ENCODE data around the gene KIF22.

Gene KIF22

DNA sequence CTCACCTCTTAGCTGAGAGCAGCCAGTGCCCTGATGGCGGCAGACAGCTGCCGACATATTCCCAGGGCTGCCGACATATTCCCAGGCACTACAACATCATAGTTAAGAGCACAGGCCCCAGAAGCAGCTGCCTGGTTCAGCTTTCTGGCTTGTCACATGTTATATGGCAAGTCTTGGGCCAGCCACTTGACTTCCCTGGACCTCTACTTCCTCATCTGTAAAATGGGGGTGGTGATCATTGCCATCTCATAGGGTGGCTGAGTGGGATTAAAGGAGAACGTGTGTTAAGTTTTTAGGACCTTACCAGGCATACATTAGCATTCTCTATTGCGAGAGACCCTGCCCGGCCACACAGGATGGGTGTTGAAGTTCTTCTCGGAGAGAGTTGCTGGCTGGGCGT, 53.4 kb downstream of the KIF22 start:
- no peak for DNase-seq

DNA sequence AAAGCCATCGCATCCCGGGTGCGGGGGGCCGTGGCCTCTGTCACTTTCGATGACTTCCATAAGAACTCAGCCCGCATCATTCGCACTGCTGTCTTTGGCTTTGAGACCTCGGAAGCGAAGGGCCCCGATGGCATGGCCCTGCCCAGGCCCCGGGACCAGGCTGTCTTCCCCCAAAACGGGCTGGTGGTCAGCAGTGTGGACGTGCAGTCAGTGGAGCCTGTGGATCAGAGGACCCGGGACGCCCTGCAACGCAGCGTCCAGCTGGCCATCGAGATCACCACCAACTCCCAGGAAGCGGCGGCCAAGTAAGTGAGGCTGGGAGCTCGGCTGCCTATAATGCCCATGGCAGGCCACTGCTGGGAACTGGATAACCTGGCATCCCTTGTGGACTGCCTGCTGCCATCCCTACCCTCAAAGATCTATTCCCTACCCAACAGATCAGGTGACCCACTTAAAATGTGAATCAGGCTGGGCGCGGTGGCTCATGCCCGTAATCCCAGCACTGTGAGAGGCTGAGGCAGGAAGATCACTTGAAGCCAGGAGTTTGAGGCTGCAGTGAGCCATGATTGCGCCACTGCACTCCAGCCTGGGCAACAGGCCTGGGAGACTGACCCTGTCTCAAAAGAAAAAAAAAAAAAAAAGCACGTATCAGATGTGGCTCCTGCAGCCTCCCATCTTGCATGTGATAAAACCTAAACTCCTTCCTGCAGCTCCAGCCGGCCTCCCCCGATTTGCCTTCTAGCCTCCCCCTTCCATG, 54.2 kb downstream of the KIF22 start:
- no peak for DNase-seq

- DNase-seq = no peak
These were observed 55.1 kb downstream of the KIF22 start for GRCh38 chr16:29845656-29846055.

GRCh38 chr16:29848420-29849297, 58.1 kb downstream of the KIF22 start:
- no peak for DNase-seq

- DNase-seq = no peak
These were observed 59.0 kb downstream of the KIF22 start for GRCh38 chr16:29849505-29849904.

DNA sequence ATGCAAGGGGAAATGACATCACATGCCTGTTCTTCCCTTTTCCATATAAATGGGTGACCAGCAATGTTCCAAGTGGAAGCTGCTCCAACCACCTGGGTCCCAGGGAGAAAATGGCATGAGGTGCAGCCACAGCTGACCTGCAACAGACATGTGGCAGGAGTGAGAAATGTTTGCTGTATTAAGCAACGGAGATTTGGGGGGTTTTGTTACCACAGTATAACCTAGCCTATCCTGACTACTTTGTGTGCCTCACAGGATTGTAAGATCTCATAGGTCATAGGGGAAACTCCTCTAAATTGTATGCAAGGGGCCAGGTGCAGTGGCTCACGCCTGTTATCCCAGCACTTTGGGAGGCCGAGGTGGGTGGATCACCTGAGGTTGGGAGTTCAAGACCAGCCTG, 60.4 kb downstream of the KIF22 start:
- DNase-seq = no peak

GRCh38 chr16:29852654-29853053, 62.1 kb downstream of the KIF22 start:
- no peak for DNase-seq

DNA sequence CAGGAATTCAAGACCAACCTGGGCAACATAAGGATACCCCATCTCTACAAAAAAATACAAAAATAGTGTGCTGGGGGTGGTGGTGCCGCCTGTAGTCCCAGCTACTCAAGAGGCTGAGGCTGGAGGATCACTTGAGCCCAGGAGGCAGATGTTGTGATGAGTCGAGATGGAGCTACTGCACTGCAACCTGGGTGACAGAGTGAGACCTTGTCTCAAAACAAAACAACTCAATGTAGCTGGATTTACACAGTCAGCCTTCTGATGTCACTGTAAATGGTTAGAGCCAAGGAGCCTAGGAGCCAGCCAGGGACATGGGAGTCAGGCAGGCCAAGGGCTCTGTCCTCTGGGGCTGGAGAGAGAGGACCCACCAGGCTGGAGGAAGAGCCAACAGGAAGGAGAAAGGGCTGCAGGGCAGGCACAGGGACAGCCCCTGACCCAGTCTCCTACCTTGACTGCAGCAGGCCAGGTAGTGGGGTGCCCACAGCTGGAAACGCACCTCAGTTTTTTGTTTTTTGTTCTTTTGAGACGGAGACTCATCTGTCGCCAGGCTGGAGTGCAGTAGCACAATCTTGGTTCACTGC, 64.1 kb downstream of the KIF22 start:
- DNase-seq = no peak

Measured in amniotic stem cell (primary cell).